Activated CD4-positive, alpha-beta T cell treated with anti-CD3 and anti-CD28 coated beads, Interleukin-2, Interleukin-4, amounts not matched to agents 100 ng/mL and 50 ng/mL, durations not matched to agents 16 hours and 8 hours (primary cell): Measurements from ENCODE around the gene MOGAT2.
"Not testable (repeated sequence)": the region's sequence is repeated elsewhere in the genome, so short reads cannot be mapped to it uniquely, and the experiment has no call there.

ENCODE experiments used
- DNase-seq: peaks from one replicate; pipeline ENCODE4 v3.0.0-alpha.2; 2020; ENCODE audit warnings: low spot score

MOGAT2 gene

GRCh38 chr11:75717608-75718418, at the start of gene MOGAT2:
Gene MOGAT2, plus strand, starts transcription at chr11:75717838. Its CDS starts 51 bp downstream, at chr11:75717889.
- DNase-seq, result no peak

DNA sequence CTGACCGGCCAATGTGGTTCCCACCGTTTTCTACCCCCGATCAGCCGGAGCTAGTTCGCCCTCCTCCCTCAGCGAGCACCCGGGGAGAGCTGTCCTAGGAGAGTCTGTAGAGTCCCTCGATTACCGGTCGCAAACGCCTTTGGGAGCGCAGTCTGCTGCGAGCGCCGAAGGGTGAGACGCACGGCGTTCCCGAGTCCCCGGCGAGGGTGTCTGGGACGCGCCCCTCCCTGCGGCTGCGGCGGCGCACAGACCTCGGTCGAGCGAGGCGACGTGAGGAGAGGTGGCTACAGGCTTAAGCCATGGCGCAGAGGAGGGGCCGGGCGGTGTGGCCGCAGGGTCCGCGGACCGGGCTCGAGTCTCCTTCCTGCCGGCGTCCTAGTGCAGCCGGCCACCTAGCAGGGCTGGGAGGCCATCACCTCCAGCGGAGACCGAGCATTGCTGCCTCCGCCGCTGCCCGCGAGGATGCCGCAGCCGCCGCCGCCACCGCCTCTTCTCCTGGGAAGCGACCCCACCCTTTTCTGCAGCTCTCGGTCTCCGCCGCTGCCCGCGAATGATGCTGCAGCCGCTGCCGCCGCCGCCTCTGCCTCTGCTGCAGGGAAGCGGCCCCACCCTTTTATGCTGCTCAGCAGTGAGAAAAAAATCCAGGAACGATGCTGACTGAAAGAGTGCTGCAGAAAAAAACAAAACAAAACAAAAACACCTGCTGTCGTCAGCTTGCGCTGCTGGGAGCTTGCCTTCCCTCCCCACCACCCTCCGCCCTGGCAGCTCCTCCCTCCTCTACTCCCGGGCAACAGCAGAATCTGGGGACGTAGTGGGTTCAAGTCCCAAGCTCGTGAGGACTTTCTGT, 49.0 kb upstream of the MOGAT2 start, which contains the start of gene MAP6:
TSS of gene MAP6 (minus strand) at position 588 of the 847 bp plus-strand sequence. CDS start 669 bp downstream, outside the sequence.
- DNase-seq, result peak; percentile 30

GRCh38 chr11:75673977-75674582, 43.6 kb upstream of the MOGAT2 start:
- DNase-seq, result peak; percentile 84

DNA sequence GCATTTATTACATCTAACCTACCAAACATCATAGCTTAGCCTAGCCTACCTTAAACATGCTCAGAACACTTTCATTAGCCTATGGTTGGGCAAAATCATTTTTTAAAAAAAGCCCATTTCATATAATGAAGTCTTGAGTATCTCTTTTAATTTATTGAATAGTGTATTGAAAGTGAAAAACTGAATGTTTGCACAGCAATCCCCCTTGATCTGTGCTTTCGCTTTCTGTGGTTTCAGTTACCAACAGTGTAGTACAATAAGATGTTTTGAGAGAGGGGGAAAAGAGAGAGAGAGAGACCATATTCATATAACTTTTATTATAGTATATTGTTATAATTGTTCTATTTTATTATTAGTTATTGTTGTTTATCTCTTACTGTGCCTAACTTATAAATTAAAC, 40.4 kb upstream of the MOGAT2 start:
- DNase-seq, result no peak

DNA sequence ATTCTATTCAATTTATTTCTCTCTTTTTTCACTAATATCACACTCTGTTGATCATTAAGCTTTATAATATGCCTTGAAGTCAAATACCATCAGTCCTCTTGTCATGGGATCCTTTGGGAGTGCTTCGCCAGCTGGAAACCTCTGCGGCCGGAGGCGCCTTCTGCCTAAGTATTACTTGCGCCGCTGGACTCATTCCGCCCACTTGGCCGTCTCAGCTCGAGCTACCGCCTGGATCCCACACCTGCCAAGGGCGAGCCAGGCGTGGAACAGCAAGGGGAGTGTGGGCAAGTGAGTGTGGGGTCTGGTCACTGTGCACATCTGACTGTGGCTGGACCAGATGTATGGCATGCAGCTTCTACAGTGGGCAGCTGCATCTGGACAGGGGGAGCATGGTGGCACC, 39.7 kb upstream of the MOGAT2 start:
- no peak for DNase-seq

GRCh38 chr11:75678620-75679259, 38.9 kb upstream of the MOGAT2 start:
- DNase-seq, result no peak

DNA sequence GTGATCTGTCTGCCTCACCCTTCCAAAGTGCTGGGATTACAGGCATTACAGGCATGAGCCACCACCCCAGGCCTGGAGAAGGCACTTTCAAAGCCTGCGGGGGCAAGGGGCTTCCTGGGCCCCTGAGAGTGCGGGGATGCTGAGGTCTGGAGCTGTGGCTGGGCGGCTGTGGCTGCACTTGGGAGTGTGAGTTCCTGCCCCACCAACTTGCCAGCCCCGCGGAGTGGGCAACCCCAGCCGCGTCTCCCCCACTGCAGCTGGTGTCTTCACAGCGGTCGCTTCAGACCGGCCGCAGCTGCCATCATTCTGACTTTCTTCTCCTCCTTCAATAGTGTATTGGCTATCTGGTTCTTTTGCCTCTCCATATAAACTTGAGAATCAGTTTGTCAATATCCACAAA, 38.1 kb upstream of the MOGAT2 start:
- no peak for DNase-seq

GRCh38 chr11:75683856-75684255, 33.8 kb upstream of the MOGAT2 start:
- not testable (repeated sequence) for DNase-seq

GRCh38 chr11:75689863-75690609, 27.6 kb upstream of the MOGAT2 start:
- DNase-seq, result no peak

- DNase-seq, result no peak
Measured at GRCh38 chr11:75691804-75692203, 25.8 kb upstream of the MOGAT2 start.

DNA sequence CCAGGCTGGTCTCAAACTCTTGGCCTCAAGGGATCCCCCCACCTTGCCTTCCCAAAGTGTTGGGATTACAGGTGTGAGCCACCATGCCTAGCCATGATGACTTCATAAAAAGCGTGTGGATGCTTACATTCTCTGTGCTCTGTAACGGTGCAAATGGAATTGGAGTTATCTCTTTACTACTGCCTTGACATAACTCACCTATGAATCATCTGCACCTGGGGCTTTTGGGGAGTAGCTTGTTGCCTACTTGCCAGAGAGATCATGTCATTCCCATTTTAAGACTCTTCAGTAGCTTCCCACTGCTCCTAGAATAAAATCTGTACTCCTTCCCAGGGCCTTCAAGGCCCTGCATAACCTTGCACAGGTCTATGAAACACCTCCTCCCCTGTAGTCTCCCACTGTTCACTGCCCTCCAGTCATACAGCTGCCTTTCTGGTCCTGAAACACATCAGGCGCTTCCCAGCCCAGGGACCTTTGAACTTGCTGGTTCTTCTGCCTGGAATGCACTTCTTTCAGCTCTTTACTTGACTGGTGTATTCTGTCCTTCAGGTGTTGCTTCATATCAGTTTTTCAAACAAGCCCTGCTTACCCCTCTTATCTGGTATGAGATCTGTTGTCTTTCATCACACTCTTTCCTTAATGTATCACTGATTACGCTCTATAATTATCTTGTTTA, 19.6 kb upstream of the MOGAT2 start:
- DNase-seq, result no peak

DNA sequence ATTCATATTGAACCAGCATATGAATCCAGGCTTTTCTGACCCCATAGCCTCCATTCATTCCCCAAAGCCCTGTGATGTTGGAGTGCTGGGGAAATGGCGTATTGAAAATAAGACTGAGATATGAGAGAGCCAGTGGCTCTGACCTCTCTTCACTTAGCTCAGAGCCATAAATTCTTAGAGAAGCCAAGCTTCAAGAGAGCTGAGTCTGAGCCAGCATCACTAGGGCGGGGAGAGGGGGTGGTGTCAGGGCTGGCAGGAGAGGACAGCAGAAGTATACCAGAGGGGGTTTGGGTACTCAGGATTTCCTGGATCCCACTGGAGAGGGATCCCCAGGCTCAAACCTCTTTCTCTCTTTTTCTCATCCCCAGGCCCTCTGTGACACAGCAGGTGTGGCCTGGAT, 16.7 kb upstream of the MOGAT2 start:
- no peak for DNase-seq

DNA sequence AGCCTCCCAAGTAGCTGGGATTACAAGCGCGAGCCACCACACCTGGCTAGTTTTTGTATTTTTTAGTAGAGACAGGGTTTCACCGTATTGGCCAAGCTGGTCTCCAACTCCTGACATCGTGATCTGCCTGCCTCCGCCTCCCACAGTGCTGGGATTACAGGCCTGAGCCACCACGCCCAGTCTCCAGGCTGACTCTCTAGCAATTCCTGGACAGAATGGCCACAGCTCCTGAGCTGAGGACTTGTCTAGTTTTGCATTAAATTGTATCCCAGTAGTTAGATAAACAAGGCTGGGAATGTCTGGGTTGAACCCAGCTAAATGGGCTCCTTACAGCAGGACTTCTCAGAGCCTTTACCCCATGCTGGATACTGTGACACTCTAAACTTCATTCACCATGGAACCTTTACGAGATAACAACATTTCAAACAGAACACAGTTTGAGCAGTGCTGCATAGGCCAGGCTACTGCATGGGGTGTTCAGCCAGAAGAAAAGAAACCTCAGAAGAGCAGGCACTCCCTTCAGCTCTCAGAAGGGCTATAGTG, 13.9 kb upstream of the MOGAT2 start:
- no peak for DNase-seq

DNA sequence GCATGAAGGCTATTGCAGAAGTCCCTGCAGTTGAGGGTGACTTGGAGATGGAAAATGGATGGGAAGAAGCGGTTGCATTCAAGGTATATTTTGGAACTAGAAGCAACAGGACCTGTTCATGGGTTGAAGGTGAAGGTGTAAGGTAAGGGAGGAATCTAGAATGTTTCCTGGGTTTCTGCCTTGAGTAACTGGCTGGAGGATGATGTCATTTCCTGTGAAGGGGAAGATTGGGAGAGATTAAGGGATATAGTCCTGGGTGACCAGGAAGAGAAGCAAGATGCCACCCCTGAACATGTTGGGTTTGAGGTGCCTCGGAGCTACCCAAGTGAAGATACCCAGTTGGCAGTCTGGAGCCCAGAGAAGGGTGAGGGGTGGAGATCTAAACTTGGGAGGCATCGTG, 12.1 kb upstream of the MOGAT2 start:
- DNase-seq, result no peak

GRCh38 chr11:75706260-75706729, 11.3 kb upstream of the MOGAT2 start:
- peak; percentile 68 for DNase-seq

DNA sequence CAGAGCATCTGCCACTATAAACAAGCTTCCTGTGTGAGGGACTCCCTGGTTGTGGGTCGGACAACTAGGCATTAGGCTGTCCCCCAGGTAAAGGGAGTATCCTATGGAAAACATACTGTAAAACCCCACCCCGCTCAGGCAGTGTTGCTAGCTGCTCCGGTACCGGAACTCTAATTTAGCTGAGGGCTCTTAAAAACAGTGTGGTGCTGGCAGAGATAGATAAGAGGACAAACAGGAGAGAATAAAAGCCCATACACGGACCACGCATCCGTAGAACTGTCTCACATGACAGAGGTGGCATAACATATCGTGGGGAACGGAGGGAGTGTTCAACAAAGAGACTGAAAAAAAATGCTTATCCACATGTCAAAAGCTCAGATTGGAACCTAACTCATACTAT, 3.4 kb upstream of the MOGAT2 start:
- no peak for DNase-seq

DNA sequence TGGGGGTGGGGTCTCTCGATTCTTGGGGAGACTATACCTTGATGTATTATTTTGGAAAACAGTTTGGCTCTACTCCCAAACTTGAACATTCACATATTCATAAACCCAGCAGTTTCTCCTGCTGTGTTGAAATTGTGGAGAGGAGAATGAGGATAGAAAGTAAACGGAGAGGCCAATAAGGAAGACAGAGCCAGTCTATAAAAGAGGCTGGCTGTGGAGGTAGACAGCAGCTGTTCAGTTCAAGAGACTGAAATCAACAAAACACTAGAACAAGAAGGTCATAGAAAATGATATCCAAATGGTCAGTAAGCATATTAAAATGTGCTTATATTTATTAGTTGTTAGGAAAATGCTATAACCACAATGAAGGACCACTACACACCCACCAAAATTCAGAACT, 1.9 kb upstream of the MOGAT2 start:
- DNase-seq, result no peak

- no peak for DNase-seq
Measured at GRCh38 chr11:75716659-75717058, 979 bp upstream of the MOGAT2 start.

DNA sequence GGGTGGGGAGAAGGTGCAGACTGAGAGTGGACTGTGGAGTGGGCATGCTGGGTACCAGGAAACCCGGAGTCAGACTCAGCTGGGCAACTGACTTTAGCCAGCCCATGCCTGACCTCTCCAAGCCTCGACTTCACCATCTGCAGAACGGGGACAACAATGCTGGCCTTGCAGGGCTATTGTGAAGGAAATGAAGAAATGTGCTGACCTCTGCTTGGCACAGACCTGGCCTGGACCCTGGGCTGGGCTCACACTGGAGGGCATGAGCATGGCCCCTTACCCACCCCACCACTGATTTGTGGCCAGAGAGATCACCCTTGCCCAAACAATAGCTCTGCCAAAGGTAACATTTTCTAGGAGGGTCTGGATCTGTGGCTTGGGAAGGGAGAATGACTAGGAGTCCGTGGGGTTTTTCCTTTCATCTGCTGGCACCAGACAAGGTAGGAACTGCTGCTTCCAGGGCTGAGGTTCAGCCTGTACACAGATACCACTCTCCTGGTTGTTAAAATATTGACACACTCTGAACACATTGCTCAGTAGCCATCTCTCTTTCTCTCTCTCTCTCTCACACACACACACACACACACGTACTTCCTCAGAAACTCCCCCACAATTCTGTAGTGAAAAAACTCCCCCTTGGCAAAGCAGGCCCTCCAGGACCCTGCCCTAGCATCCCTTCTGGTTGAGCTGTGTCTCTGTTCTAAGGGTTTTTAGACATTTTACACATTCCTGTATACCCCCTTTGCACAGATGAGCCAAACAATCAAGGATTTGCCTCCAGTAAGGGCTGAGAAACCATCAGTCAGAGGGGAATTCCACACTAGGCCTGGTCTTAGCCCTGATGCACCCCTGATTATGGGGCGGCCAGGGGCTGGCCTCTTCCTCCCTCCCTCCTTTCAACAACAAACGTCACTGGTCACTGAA, 1.0 kb downstream of the MOGAT2 start:
- no peak for DNase-seq
